ENCODE results near the gene TEX264.

- TF ChIP-seq CTCF (IDR thresholded peaks at IDR 0.05) (peak; percentile 70 to 93 (median 84)), POLR2AphosphoS5 (IDR thresholded peaks at IDR 0.05) (peak; percentile 9 to 76 (median 31))
Observed at GRCh38 chr3:51682079-51682478, 11.0 kb downstream of the TEX264 start.
